MG63 (cell line): ENCODE data around the gene PLPPR1. TPM values are rescaled to one million over a fixed set of nuclear protein-coding genes. Genes with fewer than 3 reads are reported as not detected.

Experiments
- DNase-seq: peaks from one replicate; pipeline ENCODE4 v3.0.0-alpha.2; 2020
- H3K27me3 ChIP-seq: fragments of 250-450 bp; sonication (Bioruptor Pico); 2 replicates; pipeline ENCODE4 v1.5.1; 2020; ENCODE audit warnings: mild to moderate bottlenecking, moderate library complexity
- H3K36me3 ChIP-seq: fragments of 250-450 bp; sonication (Bioruptor Pico); 2 replicates; pipeline ENCODE4 v1.5.1; 2020; ENCODE audit warnings: mild to moderate bottlenecking, moderate library complexity
- H3K4me3 ChIP-seq: fragments of 250-450 bp; sonication (Bioruptor Pico); 2 replicates; pipeline ENCODE4 v1.5.1; 2020; ENCODE audit warnings: mild to moderate bottlenecking, moderate library complexity
- H3K9me3 ChIP-seq: fragments of 250-450 bp; sonication (Bioruptor Pico); 2 replicates; pipeline ENCODE4 v1.5.1; 2020; ENCODE audit warnings: mild to moderate bottlenecking, moderate library complexity
- total RNA-seq: library from RNA; depleted of rRNA; stranded (reverse); fragments of >200 nt; shearing (Covaris generic); gene quantifications from 2 replicates; pipeline ENCODE4 v1.2.3, GENCODE V29; 2014; ENCODE audit warnings: low replicate concordance

PLPPR1 gene
- total RNA-seq, 1 experiment from 2014 or later: not detected

DNA sequence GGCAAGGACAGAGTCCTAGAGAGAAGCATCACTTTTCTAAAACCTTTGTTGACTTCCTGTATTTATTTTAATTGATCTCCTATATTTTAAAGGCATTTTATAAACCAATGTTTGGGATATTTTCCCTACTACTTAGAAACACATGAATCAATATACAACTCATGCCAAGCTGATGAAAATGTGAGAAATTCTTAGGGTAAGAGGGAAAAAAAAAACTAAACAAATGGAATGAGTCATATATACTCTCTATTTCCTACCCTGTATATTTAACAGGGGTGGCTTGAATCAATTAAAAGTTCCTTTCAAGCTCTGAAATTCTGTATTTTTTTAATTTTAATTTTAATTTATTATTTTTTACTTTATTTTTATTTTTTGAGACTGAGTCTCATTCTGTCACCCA lies 336.7 kb downstream of the PLPPR1 start:
- no peaks in the 10 kb centered on the region for H3K36me3 ChIP-seq
- no peak for DNase-seq
- no peak overlapping the region for H3K4me3 ChIP-seq
- no peaks in the 10 kb centered on the region; the same call in 1 of the 2 replicates for H3K27me3 ChIP-seq
- H3K9me3 ChIP-seq: no peaks in the 10 kb centered on the region

DNA sequence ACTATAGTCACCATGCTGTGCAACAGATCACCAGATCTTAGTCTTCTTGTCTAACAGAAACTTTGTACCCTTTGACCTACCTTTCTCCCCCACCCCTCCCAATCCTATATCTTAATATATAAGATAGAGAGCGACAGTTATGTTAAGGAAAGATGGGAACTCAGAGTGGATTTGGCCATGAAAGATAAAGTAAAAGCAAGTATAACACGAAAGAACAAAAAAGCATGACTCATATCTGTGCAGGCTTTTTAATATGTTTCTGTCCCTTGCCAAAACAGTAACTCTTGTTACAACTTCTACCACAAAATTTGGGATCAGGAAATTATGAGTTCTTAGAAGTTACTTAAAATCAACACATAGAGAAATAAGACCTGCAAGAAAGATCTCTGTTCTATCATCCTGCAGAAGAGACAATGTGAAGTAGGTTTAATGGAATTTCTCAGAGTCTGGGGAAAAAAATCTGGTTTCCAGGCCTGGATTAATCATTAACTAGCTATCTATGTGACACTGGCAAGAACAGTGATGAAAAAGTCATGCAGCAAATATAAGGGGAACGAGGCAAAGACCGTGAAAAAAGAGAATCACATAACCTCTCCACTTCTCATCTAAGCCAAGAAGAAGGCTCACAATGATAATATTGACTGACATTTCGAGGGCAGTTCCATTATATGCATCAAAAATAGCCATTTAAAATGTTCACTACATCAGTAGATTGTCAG lies 337.7 kb downstream of the PLPPR1 start:
- Histone ChIP-seq H3K36me3 (no peaks in the 10 kb centered on the region), H3K27me3 (no peaks in the 10 kb centered on the region; the same call in 1 of the 2 replicates), H3K4me3 (no peak overlapping the region), H3K9me3 (no peaks in the 10 kb centered on the region)
- no peak for DNase-seq

DNA sequence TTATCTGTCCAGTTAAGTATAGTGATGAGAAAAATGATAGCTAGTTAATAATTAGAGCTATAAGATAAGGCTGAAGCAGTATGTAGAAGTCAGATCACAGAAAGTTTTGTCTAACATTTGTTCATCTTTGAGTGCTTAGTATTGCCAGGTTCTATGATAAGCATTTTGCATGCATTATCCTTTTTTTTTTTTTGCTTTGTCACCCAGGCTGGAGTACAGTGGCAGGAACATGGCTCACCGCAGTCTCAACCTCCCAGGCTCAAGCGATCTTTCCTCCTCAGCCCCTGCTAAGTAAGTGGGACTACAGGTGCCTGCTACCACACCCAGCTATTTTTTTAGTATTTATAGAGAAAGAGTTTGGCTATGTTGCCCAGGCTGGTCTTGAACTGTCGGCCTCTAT lies 338.8 kb downstream of the PLPPR1 start:
- Histone ChIP-seq H3K36me3 (no peaks in the 10 kb centered on the region), H3K9me3 (no peaks in the 10 kb centered on the region), H3K4me3 (no peak overlapping the region), H3K27me3 (no peaks in the 10 kb centered on the region)
- no peak for DNase-seq

DNA sequence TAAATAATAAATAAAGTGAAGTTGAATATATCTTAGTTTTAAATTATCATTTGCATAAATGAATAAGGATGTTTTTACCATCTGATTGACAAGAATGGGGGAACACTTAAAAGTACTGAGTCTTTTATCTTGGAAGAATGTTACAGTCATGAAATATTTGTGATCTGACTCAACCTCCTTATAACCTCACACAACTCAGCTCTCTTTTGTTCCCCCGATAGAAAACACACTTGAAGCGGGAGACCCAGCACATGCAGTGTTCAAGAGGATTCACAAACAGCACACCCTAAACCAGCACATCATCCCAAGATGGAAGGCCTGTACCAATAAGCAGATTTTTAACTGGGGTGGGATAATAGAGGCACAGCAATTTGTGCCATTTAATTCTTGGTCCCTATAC lies 340.8 kb downstream of the PLPPR1 start:
- Histone ChIP-seq H3K36me3 (no peaks in the 10 kb centered on the region), H3K9me3 (no peaks in the 10 kb centered on the region), H3K4me3 (no peak overlapping the region), H3K27me3 (no peaks in the 10 kb centered on the region)
- no peak for DNase-seq

DNA sequence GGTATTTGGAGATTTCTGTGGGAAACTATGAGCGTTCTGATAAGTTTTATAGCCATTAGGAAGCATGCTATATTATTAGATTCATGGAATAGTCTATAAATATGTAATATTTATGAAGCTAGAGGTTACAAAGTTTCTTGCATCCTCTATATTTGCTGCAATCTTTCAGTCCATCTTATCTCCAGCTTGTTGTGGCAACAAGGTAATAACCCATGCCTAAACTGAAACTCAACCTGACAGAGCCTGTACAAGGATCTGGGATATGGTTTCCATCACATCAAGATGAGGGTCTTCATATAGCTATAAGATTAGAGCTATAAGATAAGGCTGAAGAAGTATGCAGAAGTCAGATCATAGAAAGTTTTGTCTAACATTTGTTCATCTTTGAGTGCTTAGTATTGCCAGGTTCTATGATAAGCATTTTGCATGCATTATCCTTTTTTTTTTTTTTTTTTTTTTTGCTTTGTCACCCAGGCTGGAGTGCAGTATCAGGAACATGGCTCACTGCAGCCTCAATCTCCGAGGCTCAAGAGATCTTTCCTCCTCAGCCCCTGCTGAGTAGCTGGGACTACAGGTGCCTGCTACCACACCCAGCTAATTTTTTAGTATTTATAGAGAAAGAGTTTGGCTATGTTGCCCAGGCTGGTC lies 341.5 kb downstream of the PLPPR1 start:
- DNase-seq: no peak
- H3K27me3 ChIP-seq: no peaks in the 10 kb centered on the region
- H3K9me3 ChIP-seq: no peaks in the 10 kb centered on the region
- H3K36me3 ChIP-seq: no peaks in the 10 kb centered on the region
- H3K4me3 ChIP-seq: no peak overlapping the region

DNA sequence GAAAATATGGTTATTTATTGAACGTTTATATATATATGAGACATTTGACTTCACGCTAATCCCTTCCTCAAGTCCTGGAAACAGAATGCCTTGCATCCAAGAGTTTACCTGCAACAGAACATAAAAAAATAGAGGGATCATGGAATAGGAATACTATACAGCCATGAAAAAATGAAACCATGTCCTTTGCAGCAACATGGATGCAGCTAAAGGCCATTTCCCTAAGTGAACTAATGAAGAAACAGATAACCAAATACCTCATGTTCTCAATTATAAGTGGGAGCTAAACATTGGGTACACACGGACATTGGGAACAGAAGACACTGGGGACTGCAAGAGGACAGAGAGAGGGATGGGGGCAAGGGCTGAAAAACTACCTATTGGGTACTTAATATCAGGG lies 343.3 kb downstream of the PLPPR1 start:
- H3K9me3 ChIP-seq: no peaks in the 10 kb centered on the region
- DNase-seq: no peak
- H3K27me3 ChIP-seq: no peaks in the 10 kb centered on the region
- no peaks in the 10 kb centered on the region for H3K36me3 ChIP-seq
- no peak overlapping the region for H3K4me3 ChIP-seq

DNA sequence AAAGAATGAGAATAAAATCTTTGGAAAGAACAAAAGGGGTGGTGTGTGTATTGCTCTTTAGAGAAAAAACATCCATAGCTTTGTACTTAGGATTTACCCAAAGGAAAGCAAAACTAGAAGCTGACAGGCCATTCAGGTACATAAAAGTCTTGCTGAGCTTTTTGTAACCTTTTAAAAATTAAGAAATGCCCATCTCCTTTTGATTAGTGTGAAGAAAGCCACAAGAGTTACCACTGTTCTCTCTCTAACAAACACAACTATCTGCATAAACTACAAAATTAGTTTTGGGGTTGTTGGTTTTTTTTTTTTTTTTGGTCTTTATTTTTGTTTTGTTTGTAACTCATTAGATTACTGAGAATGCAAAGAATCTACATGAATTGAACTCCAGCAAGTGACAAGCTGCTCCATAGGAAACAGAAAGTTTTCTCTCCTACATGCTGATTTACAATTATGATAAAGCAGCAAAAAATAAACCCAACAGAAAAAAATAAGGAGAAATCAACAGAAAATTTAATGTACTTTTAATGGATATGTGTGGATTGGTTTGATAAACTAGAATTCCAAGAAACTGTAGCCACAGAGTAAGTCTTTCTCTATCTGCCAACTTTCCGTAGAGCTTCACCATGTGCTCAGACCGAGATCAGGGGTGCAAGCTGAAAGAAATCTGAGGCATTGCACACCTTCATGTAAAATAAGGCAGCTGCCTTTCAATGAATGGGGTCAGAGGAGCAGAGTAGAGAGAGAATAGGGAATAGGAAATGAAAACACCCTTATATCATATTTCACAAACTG lies 344.0 kb downstream of the PLPPR1 start:
- no peaks in the 10 kb centered on the region for H3K36me3 ChIP-seq
- H3K9me3 ChIP-seq: no peaks in the 10 kb centered on the region
- H3K4me3 ChIP-seq: no peak overlapping the region
- no peak for DNase-seq
- H3K27me3 ChIP-seq: no peaks in the 10 kb centered on the region
